HepG2 (cell line): ENCODE data around the gene ITM2B. TPM values are rescaled to one million over a fixed set of nuclear protein-coding genes. Genes with fewer than 3 reads are reported as not detected.

ENCODE experiments used
- ARNTL ChIP-seq: sonication (generic); formaldehyde crosslinking; IDR thresholded peaks from 2 replicates; pipeline ENCODE4 v1.4.0; 2020; ENCODE audit warnings: mild to moderate bottlenecking, missing genetic modification reagents
- FOSL2 ChIP-seq: sonication (generic); formaldehyde crosslinking; IDR thresholded peaks from 2 replicates; pipeline ENCODE4 v1.4.0; 2020; ENCODE audit warnings: missing genetic modification reagents
- GABPA ChIP-seq, 2 experiments: IDR thresholded peaks; 2 replicates each; pipeline ENCODE4 v1.6.1; 2011 to 2016; ENCODE audit warnings: low read depth in 2 of 2, low read length in 1 of 2, missing biosample characterization in 1 of 2, missing genetic modification characterization in 1 of 2
- POLR2G ChIP-seq: fragments of 200-400 bp; formaldehyde crosslinking; IDR thresholded peaks from 2 replicates; pipeline ENCODE4 v1.6.1; 2018; ENCODE audit warnings: mild to moderate bottlenecking, low read depth, low read length, moderate library complexity
- RCOR2 ChIP-seq: IDR thresholded peaks from 2 replicates; pipeline ENCODE4 v1.6.1; 2016; ENCODE audit warnings: missing biosample characterization, missing genetic modification reagents
- RFXAP ChIP-seq: sonication (generic); formaldehyde crosslinking; IDR thresholded peaks from 2 replicates; pipeline ENCODE4 v1.4.0; 2020; ENCODE audit warnings: missing genetic modification reagents, borderline replicate concordance
- RNF2 ChIP-seq: fragments of 450-650 bp; conservative IDR thresholded peaks from 2 replicates; pipeline ENCODE4 v1.6.1; 2016; ENCODE audit warnings: low read depth
- TEAD3 ChIP-seq: optimal IDR thresholded peaks from 2 replicates; pipeline ENCODE3; 2016; ENCODE audit warnings: borderline replicate concordance
- TFAP4 ChIP-seq: sonication (generic); IDR thresholded peaks from 2 replicates; pipeline ENCODE4 v1.6.1; 2016; ENCODE audit warnings: low read depth, borderline replicate concordance
- THAP11 ChIP-seq: IDR thresholded peaks from 2 replicates; pipeline ENCODE4 v1.6.1; 2016; ENCODE audit warnings: missing biosample characterization, missing genetic modification reagents
- TMF1 ChIP-seq: sonication (generic); formaldehyde crosslinking; IDR thresholded peaks from 2 replicates; pipeline ENCODE4 v1.8.1; 2022; ENCODE audit warnings: low read depth, missing genetic modification reagents
- ZBTB10 ChIP-seq: sonication (generic); formaldehyde crosslinking; IDR thresholded peaks from 2 replicates; pipeline ENCODE4 v1.4.0; 2020; ENCODE audit warnings: missing genetic modification reagents, borderline replicate concordance
- ZBTB7B ChIP-seq: sonication (generic); formaldehyde crosslinking; IDR thresholded peaks from 2 replicates; pipeline ENCODE4 v1.4.0; 2020; ENCODE audit warnings: missing genetic modification reagents
- ZFP91 ChIP-seq: sonication (generic); formaldehyde crosslinking; IDR thresholded peaks from 2 replicates; pipeline ENCODE4 v1.9.0; 2022; ENCODE audit warnings: missing genetic modification reagents, mild to moderate bottlenecking, borderline replicate concordance
- ZNF121 ChIP-seq: sonication (generic); formaldehyde crosslinking; IDR thresholded peaks from 2 replicates; pipeline ENCODE4 v1.5.0; 2020; ENCODE audit warnings: mild to moderate bottlenecking, missing genetic modification reagents
- ZNF24 ChIP-seq: fragments of 450-650 bp; IDR thresholded peaks from 2 replicates; pipeline ENCODE4 v1.6.1; 2017; ENCODE audit warnings: antibody characterized with exemption, mild to moderate bottlenecking
- ZNF441 ChIP-seq: sonication (generic); formaldehyde crosslinking; IDR thresholded peaks from 2 replicates; pipeline ENCODE4 v1.7.0; 2021; ENCODE audit warnings: missing genetic modification reagents, borderline replicate concordance
- ZNF577 ChIP-seq: sonication (generic); formaldehyde crosslinking; IDR thresholded peaks from 2 replicates; pipeline ENCODE4 v1.4.0; 2020; ENCODE audit warnings: mild to moderate bottlenecking, low read depth, missing genetic modification reagents, borderline replicate concordance
- ZNF616 ChIP-seq: sonication (generic); formaldehyde crosslinking; IDR thresholded peaks from 2 replicates; pipeline ENCODE4 v1.5.0; 2020; ENCODE audit warnings: low read depth, mild to moderate bottlenecking, missing genetic modification reagents
- polyA plus RNA-seq, 8 experiments: library from polyadenylated mRNA; depleted of rRNA in 3 of 8; stranded (reverse) in 7 of 8; unstranded in 1 of 8; fragments of >200 nt; fragmentation: Illumina TruSeq in 4 of 8; extraction: Trizol in 4 of 8; gene quantifications; 2 replicates each; pipeline versions ENCODE4 v1.2.1 to v1.2.3, GENCODE V29; 2011 to 2016; ENCODE audit warnings: low read depth in 4 of 8, missing spikeins in 1 of 8, mixed read lengths in 1 of 8; ENCODE audit not compliant: insufficient read depth in 1 of 8
- total RNA-seq, 5 experiments: library from RNA; depleted of rRNA; stranded (reverse); fragments of >200 nt; fragmentation: Illumina TruSeq; extraction: Trizol; gene quantifications; 2 replicates each; pipeline ENCODE4 v1.2.3, GENCODE V29; 2016; ENCODE audit warnings: low read depth in 1 of 5
- TF ChIP-seq, protein P1 (sequence below): sonication (generic); formaldehyde crosslinking; IDR thresholded peaks from 2 replicates; pipeline ENCODE4 v1.8.1; 2023; ENCODE audit warnings: missing genetic modification reagents, inconsistent platforms, borderline replicate concordance
- TF ChIP-seq, protein P2 (sequence below): sonication (generic); formaldehyde crosslinking; conservative IDR thresholded peaks from 2 replicates; pipeline ENCODE4 v1.8.0; 2022; ENCODE audit warnings: mild to moderate bottlenecking, moderate library complexity, missing genetic modification reagents

ITM2B gene
- total and polyA plus RNA-seq, 2 of the 13 experiments (the other 11 are each of a cell fraction or from before 2014, with no cell fraction given): 158 to 373 TPM

DNA sequence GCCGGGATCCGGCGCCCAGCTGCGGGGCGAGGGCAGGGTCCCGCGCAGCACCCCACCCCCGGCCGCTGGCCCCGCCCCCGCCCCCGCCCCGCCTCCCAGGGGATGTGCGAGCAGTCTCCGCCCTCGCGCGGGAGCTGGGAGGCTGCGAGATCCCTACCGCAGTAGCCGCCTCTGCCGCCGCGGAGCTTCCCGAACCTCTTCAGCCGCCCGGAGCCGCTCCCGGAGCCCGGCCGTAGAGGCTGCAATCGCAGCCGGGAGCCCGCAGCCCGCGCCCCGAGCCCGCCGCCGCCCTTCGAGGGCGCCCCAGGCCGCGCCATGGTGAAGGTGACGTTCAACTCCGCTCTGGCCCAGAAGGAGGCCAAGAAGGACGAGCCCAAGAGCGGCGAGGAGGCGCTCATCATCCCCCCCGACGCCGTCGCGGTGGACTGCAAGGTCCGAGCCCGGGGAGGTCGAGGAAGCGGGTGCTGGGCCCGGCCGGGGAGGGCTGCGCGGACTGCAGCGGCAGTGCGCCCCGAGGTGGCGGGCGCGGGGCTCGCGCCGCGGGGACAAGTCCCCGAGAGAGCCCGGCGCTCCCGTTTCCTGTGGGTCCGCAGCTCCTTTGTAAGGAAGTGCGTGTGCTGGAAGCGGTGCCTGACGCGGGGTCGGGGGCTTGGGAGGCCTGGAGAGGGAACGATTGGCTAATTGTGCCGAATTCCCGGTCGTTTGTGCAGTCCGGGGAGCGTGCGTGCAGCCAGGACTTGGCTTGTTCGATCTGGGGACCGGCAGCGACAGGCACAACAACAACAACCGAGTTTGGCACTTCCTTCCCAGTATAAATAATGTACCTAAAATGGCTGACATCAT lies at the start of gene ITM2B (continued):
- TF ChIP-seq ZBTB10 (CRISPR knock-in tag) (no peak), ZNF616 (CRISPR knock-in tag) (no peak), TEAD3 (CRISPR knock-in tag) (no peak), RCOR2 (no peak), RFXAP (CRISPR knock-in tag) (peak; percentile 68; the same call in 1 of the 2 replicates), FOSL2 (CRISPR knock-in tag) (no peak), ZNF577 (CRISPR knock-in tag) (no peak), ZNF441 (CRISPR knock-in tag) (peak; percentile 54; the same call in 1 of the 2 replicates), RNF2 (no peak), ZBTB7B (CRISPR knock-in tag) (no peak), ARNTL (no peak), ZNF24 (no peak), TFAP4 (no peak), GABPA (IDR thresholded peaks at IDR 0.05; ENCODE audit: low read depth, low read length) (0 out of 2 replicates have a peak, but pooled peaks have one; percentile 15), GABPA (CRISPR knock-in tag; IDR thresholded peaks at IDR 0.05; ENCODE audit: low read depth) (no peak), ZNF121 (CRISPR knock-in tag) (no peak), ZFP91 (CRISPR knock-in tag) (peak; percentile 75; the same call in 1 of the 2 replicates), THAP11 (CRISPR knock-in tag) (no peak), TMF1 (CRISPR knock-in tag) (0 out of 2 replicates have a peak, but pooled peaks have one; percentile 40), POLR2G (peak; percentile 84)
- TF ChIP-seq, protein P1, sequence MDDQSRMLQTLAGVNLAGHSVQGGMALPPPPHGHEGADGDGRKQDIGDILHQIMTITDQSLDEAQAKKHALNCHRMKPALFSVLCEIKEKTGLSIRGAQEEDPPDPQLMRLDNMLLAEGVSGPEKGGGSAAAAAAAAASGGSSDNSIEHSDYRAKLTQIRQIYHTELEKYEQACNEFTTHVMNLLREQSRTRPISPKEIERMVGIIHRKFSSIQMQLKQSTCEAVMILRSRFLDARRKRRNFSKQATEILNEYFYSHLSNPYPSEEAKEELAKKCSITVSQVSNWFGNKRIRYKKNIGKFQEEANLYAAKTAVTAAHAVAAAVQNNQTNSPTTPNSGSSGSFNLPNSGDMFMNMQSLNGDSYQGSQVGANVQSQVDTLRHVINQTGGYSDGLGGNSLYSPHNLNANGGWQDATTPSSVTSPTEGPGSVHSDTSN (CRISPR knock-in tag): no peak
- TF ChIP-seq, protein P2, sequence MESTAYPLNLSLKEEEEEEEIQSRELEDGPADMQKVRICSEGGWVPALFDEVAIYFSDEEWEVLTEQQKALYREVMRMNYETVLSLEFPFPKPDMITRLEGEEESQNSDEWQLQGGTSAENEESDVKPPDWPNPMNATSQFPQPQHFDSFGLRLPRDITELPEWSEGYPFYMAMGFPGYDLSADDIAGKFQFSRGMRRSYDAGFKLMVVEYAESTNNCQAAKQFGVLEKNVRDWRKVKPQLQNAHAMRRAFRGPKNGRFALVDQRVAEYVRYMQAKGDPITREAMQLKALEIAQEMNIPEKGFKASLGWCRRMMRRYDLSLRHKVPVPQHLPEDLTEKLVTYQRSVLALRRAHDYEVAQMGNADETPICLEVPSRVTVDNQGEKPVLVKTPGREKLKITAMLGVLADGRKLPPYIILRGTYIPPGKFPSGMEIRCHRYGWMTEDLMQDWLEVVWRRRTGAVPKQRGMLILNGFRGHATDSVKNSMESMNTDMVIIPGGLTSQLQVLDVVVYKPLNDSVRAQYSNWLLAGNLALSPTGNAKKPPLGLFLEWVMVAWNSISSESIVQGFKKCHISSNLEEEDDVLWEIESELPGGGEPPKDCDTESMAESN (CRISPR knock-in tag): peak; percentile 46; the same call in 1 of the 2 replicates
